GM12878 (cell line): ENCODE results near the gene PAM16. TPM values are rescaled to one million over a fixed set of nuclear protein-coding genes. Genes with fewer than 3 reads are reported as not detected.

Experiments used
- BACH1 ChIP-seq: fragments of 450-650 bp; IDR thresholded peaks from 2 replicates; pipeline ENCODE4 v1.6.1; 2017; ENCODE audit warnings: mild to moderate bottlenecking, borderline replicate concordance
- BCL11A ChIP-seq: IDR thresholded peaks from 2 replicates; pipeline ENCODE4 v1.6.1; 2011; ENCODE audit warnings: low read depth, low read length
- BHLHE40 ChIP-seq, 2 experiments: fragments of 450-650 bp in 1 of 2; IDR thresholded peaks; 2 replicates each; pipeline ENCODE4 v1.6.1; 2011 to 2017; ENCODE audit warnings: low read depth in 2 of 2, borderline replicate concordance in 1 of 2, improper control_type of control experiment in 1 of 2, low read length in 1 of 2, mild to moderate bottlenecking in 1 of 2
- CHD2 ChIP-seq: IDR thresholded peaks from 2 replicates; pipeline ENCODE4 v1.6.1; 2011; ENCODE audit warnings: low read depth, low read length, improper control_type of control experiment, borderline replicate concordance
- CHD4 ChIP-seq: fragments of 200-600 bp; sonication (generic); IDR thresholded peaks from 2 replicates; pipeline ENCODE4 v1.6.1; 2016; ENCODE audit warnings: mild to moderate bottlenecking
- CREB1 ChIP-seq: IDR thresholded peaks from 2 replicates; pipeline ENCODE4 v1.6.1; 2012; ENCODE audit warnings: low read depth, mild to moderate bottlenecking, inconsistent platforms
- E2F8 ChIP-seq: fragments of 450-650 bp; IDR thresholded peaks from 2 replicates; pipeline ENCODE4 v1.6.1; 2018; ENCODE audit warnings: mild to moderate bottlenecking, low read depth, moderate library complexity; ENCODE audit not compliant: partially characterized antibody
- ESRRA ChIP-seq: IDR thresholded peaks from 2 replicates; pipeline ENCODE4 v1.6.1; 2012; ENCODE audit warnings: mild to moderate bottlenecking, low read length, improper control_type of control experiment
- FOXK2 ChIP-seq: fragments of 450-650 bp; IDR thresholded peaks from 2 replicates; pipeline ENCODE4 v1.6.1; 2017; ENCODE audit warnings: mild to moderate bottlenecking, moderate library complexity
- IRF4 ChIP-seq: IDR thresholded peaks from 2 replicates; pipeline ENCODE4 v1.6.1; 2011; ENCODE audit warnings: low read depth, low read length
- KDM1A ChIP-seq: fragments of 200-600 bp; sonication (generic); IDR thresholded peaks from 2 replicates; pipeline ENCODE4 v1.6.1; 2016; ENCODE audit warnings: borderline replicate concordance
- MTA3 ChIP-seq: IDR thresholded peaks from 2 replicates; pipeline ENCODE4 v1.6.1; 2012; ENCODE audit warnings: low read length, inconsistent platforms, borderline replicate concordance
- MYB ChIP-seq: fragments of 150-350 bp; IDR thresholded peaks from 2 replicates; pipeline ENCODE4 v1.6.1; 2014; ENCODE audit warnings: mild to moderate bottlenecking, low read depth, low read length, borderline replicate concordance
- NRF1 ChIP-seq: conservative IDR thresholded peaks from 2 replicates; pipeline ENCODE4 v1.6.1; 2011; ENCODE audit warnings: mild to moderate bottlenecking, low read depth, low read length, improper control_type of control experiment
- RCOR1 ChIP-seq: conservative IDR thresholded peaks from 2 replicates; pipeline ENCODE4 v1.6.1; 2012; ENCODE audit warnings: low read depth, low read length, improper control_type of control experiment
- SIX5 ChIP-seq: IDR thresholded peaks from 2 replicates; pipeline ENCODE4 v1.6.1; 2011; ENCODE audit warnings: mild to moderate bottlenecking, low read depth, low read length, moderate library complexity; ENCODE audit not compliant: severe bottlenecking
- SMAD1 ChIP-seq: fragments of 450-650 bp; IDR thresholded peaks from 2 replicates; pipeline ENCODE4 v1.6.1; 2018; ENCODE audit warnings: mild to moderate bottlenecking, low read depth; ENCODE audit not compliant: partially characterized antibody
- SRF ChIP-seq, 2 experiments: IDR thresholded peaks; 2 replicates each; pipeline ENCODE4 v1.6.1; 2011; ENCODE audit warnings: low read depth in 2 of 2, low read length in 2 of 2, mild to moderate bottlenecking in 1 of 2, moderate library complexity in 1 of 2
- SUPT20H ChIP-seq: IDR thresholded peaks from 2 replicates; pipeline ENCODE4 v1.6.1; 2011; ENCODE audit warnings: low read depth, mild to moderate bottlenecking, low read length, moderate library complexity, borderline replicate concordance; ENCODE audit not compliant: control insufficient read depth
- YBX1 ChIP-seq: fragments of 450-650 bp; IDR thresholded peaks from 2 replicates; pipeline ENCODE4 v1.6.1; 2016; ENCODE audit warnings: antibody characterized with exemption
- ZBED1 ChIP-seq: IDR thresholded peaks from 2 replicates; pipeline ENCODE4 v1.6.1; 2016; ENCODE audit warnings: borderline replicate concordance
- ZBTB33 ChIP-seq: fragments of 450-650 bp; IDR thresholded peaks from 2 replicates; pipeline ENCODE4 v1.6.1; 2017; ENCODE audit warnings: mild to moderate bottlenecking
- ZNF217 ChIP-seq: fragments of 450-650 bp; IDR thresholded peaks from 2 replicates; pipeline ENCODE4 v1.6.1; 2017; ENCODE audit warnings: antibody characterized with exemption, mild to moderate bottlenecking
- ZNF24 ChIP-seq: fragments of 450-650 bp; IDR thresholded peaks from 2 replicates; pipeline ENCODE4 v1.6.1; 2017; ENCODE audit warnings: antibody characterized with exemption, mild to moderate bottlenecking
- ZNF274 ChIP-seq: IDR thresholded peaks from one replicate; pipeline ENCODE4 v1.8.0; 2011; ENCODE audit not compliant: insufficient read length, insufficient read depth
- ZZZ3 ChIP-seq: IDR thresholded peaks from 2 replicates; pipeline ENCODE4 v1.6.1; 2011; ENCODE audit warnings: low read depth; ENCODE audit not compliant: control insufficient read depth, insufficient read length
- polyA plus RNA-seq, 11 experiments: library from polyadenylated mRNA; depleted of rRNA in 4 of 11; unstranded in 6 of 11; stranded (reverse) in 5 of 11; fragments of >200 nt; fragmentation: Nextera tagmentation in 4 of 11; fragmentation: Illumina TruSeq in 1 of 11; extraction: Ambion mirVana in 4 of 11; extraction: Trizol in 1 of 11; gene quantifications; 1 replicate in 1 of 11; 2 replicates in 10 of 11; pipeline versions ENCODE4 v1.2.1 to v1.2.3, GENCODE V29; 2011 to 2016; ENCODE audit warnings: inconsistent platforms in 2 of 11, missing spikeins in 2 of 11, low read depth in 1 of 11
- total RNA-seq, 4 experiments: library from RNA; depleted of rRNA in 3 of 4; stranded (reverse); fragments of >200 nt in 3 of 4; fragmentation: Illumina TruSeq in 1 of 4; extraction: Trizol in 1 of 4; gene quantifications; 2 replicates each; pipeline versions ENCODE4 v1.2.1 to v1.2.3, GENCODE V29; 2013 to 2021
- TF ChIP-seq, protein P1 (sequence below): fragments of 450-650 bp; IDR thresholded peaks from 2 replicates; pipeline ENCODE4 v1.6.1; 2014; ENCODE audit warnings: mild to moderate bottlenecking

Gene PAM16
- total and polyA plus RNA-seq, 10 of the 15 experiments (the other 5 are each of a cell fraction or from before 2014, with no cell fraction given), result 18.5 to 94.3 (median 51.5) TPM

- no peak for TF ChIP-seq FOXK2
- no peak for TF ChIP-seq CREB1
- no peak for TF ChIP-seq IRF4
- TF ChIP-seq ZNF24, result 0 out of 2 replicates have a peak, but pooled peaks have one; percentile 17
- no peak for TF ChIP-seq SMAD1
- no peak for TF ChIP-seq ZNF274
- no peak for TF ChIP-seq SIX5
- TF ChIP-seq MTA3, result no peak
- no peak for TF ChIP-seq SUPT20H
- TF ChIP-seq ZBED1, result no peak
- no peak for TF ChIP-seq ZBTB33
- TF ChIP-seq ESRRA, result 0 out of 2 replicates have a peak, but pooled peaks have one; percentile 62
- peak; percentile 93 for TF ChIP-seq NRF1
- TF ChIP-seq KDM1A, result no peak
- TF ChIP-seq CHD2, result no peak
- peak; percentile 82 for TF ChIP-seq BACH1
- no peak for TF ChIP-seq ZNF217
- no peak for TF ChIP-seq YBX1
- no peak for TF ChIP-seq MYB
- TF ChIP-seq BCL11A, result no peak
- TF ChIP-seq SRF (IDR thresholded peaks at IDR 0.05; ENCODE audit: low read depth in 2 of 2, low read length in 2 of 2), result no peak
- TF ChIP-seq RCOR1, result no peak
- no peak for TF ChIP-seq CHD4
- TF ChIP-seq BHLHE40 (IDR thresholded peaks at IDR 0.05; ENCODE audit: borderline replicate concordance in 1 of 2, low read depth in 2 of 2, low read length in 1 of 2), result peak; percentile 22 to 63; a peak in 2 of 4 replicates
- TF ChIP-seq, protein P1, sequence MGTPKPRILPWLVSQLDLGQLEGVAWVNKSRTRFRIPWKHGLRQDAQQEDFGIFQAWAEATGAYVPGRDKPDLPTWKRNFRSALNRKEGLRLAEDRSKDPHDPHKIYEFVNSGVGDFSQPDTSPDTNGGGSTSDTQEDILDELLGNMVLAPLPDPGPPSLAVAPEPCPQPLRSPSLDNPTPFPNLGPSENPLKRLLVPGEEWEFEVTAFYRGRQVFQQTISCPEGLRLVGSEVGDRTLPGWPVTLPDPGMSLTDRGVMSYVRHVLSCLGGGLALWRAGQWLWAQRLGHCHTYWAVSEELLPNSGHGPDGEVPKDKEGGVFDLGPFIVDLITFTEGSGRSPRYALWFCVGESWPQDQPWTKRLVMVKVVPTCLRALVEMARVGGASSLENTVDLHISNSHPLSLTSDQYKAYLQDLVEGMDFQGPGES, result no peak
- TF ChIP-seq E2F8, result no peak
- no peak for TF ChIP-seq ZZZ3
Observed at GRCh38 chr16:4350787-4351659, at the start of gene PAM16 (continued).
